ENCODE measurements around the gene UBE2Q2. TPM values are rescaled to one million over a fixed set of nuclear protein-coding genes. Genes with fewer than 3 reads are reported as not detected.

Gene UBE2Q2
- total and polyA plus RNA-seq, 9 of the 15 experiments (the other 6 are each of a cell fraction or from before 2014, with no cell fraction given) = 6.2 to 24.0 (median 16.2) TPM

GRCh38 chr15:75801859-75802593 is 41.2 kb upstream of the UBE2Q2 start (continued):
- no peak for TF ChIP-seq CEBPZ (IDR thresholded peaks at IDR 0.05; ENCODE audit: borderline replicate concordance, low read depth, low read length)
- TF ChIP-seq LARP7 (IDR thresholded peaks at IDR 0.05) = no peak
- TF ChIP-seq GTF2E2 (tag; IDR thresholded peaks at IDR 0.05) = no peak
- no peak for TF ChIP-seq FOXP4 (CRISPR knock-in tag; IDR thresholded peaks at IDR 0.05; ENCODE audit: borderline replicate concordance)
- no peak for TF ChIP-seq TRIM24 (IDR thresholded peaks at IDR 0.05)
- TF ChIP-seq ZC3H8 (IDR thresholded peaks at IDR 0.05) = no peak
- no peak for TF ChIP-seq ZNF24 (IDR thresholded peaks at IDR 0.05)
- TF ChIP-seq, protein P1, sequence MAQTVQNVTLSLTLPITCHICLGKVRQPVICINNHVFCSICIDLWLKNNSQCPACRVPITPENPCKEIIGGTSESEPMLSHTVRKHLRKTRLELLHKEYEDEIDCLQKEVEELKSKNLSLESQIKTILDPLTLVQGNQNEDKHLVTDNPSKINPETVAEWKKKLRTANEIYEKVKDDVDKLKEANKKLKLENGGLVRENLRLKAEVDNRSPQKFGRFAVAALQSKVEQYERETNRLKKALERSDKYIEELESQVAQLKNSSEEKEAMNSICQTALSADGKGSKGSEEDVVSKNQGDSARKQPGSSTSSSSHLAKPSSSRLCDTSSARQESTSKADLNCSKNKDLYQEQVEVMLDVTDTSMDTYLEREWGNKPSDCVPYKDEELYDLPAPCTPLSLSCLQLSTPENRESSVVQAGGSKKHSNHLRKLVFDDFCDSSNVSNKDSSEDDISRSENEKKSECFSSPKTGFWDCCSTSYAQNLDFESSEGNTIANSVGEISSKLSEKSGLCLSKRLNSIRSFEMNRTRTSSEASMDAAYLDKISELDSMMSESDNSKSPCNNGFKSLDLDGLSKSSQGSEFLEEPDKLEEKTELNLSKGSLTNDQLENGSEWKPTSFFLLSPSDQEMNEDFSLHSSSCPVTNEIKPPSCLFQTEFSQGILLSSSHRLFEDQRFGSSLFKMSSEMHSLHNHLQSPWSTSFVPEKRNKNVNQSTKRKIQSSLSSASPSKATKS (CRISPR knock-in tag; IDR thresholded peaks at IDR 0.05) = no peak
- TF ChIP-seq, protein P2, sequence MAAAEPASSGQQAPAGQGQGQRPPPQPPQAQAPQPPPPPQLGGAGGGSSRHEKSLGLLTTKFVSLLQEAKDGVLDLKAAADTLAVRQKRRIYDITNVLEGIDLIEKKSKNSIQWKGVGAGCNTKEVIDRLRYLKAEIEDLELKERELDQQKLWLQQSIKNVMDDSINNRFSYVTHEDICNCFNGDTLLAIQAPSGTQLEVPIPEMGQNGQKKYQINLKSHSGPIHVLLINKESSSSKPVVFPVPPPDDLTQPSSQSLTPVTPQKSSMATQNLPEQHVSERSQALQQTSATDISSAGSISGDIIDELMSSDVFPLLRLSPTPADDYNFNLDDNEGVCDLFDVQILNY (CRISPR knock-in tag; IDR thresholded peaks at IDR 0.05) = no peak
- TF ChIP-seq ZNF140 (CRISPR knock-in tag; IDR thresholded peaks at IDR 0.05) = no peak
- TF ChIP-seq RFX7 (CRISPR knock-in tag; IDR thresholded peaks at IDR 0.05) = no peak
- no peak for TF ChIP-seq RBBP5 (IDR thresholded peaks at IDR 0.05; ENCODE audit: borderline replicate concordance, insufficient read depth, low read length, poor library complexity, severe bottlenecking)
- TF ChIP-seq CXXC5 (CRISPR knock-in tag; IDR thresholded peaks at IDR 0.05) = peak; percentile 72
- TF ChIP-seq POLR2AphosphoS5 (IDR thresholded peaks at IDR 0.05; ENCODE audit: control insufficient read depth, insufficient read depth, low read depth, low read length) = no peak
- TF ChIP-seq MED1 (CRISPR knock-in tag; IDR thresholded peaks at IDR 0.05; ENCODE audit: borderline replicate concordance) = no peak
- TF ChIP-seq ZNF121 (CRISPR knock-in tag; conservative IDR thresholded peaks at IDR 0.05) = no peak
- 0 out of 2 replicates have a peak, but pooled peaks have one; percentile 20 for TF ChIP-seq OTX1 (CRISPR knock-in tag; IDR thresholded peaks at IDR 0.05)
- no peak for TF ChIP-seq RBM34 (IDR thresholded peaks at IDR 0.05; ENCODE audit: borderline replicate concordance, insufficient read depth, low read length)
- no peak for TF ChIP-seq TEAD4 (IDR thresholded peaks at IDR 0.05; ENCODE audit: low read length)
- no peak for TF ChIP-seq TEAD4 (CRISPR knock-in tag; IDR thresholded peaks at IDR 0.05; ENCODE audit: borderline replicate concordance)
- no peak for TF ChIP-seq NCOA1 (IDR thresholded peaks at IDR 0.05; ENCODE audit: low read depth)

All from K562 (cell line).